HepG2 (cell line): ENCODE measurements around the gene MTUS2. TPM values are rescaled to one million over a fixed set of nuclear protein-coding genes. Genes with fewer than 3 reads are reported as not detected.

Experiments used
- ATAC-seq: fragments of 200-7000 bp; cut with Tn5 transposase; 3 replicates; pipeline ENCODE4 v1.9.1; 2020; ENCODE audit warnings: mild to moderate bottlenecking, moderate library complexity
- BruUV-seq: library from RNA; stranded (reverse); fragments of 400-500 nt; replicated peaks from 2 replicates; lab custom pipeline; 2021; lab: Mats Ljungman, UMichigan
- CTCF ChIA-PET: fragments of 300-600 bp; formaldehyde crosslinking; extraction: SDS; loops from one replicate; lab custom pipeline; 2021; ENCODE audit warnings: low total read pairs, inconsistent platforms, low intra/inter-chr PET ratio; lab: Yijun Ruan, JAX
- POLR2A ChIA-PET: fragments of 350-600 bp; sonication (Branson Sonifier 250); formaldehyde crosslinking; loops from one replicate; lab custom pipeline; 2020; ENCODE audit warnings: antibody characterized with exemption, inconsistent platforms; lab: Yijun Ruan, JAX
- DNase-seq: peaks from one replicate; pipeline ENCODE4 v3.0.0-alpha.2; 2015; ENCODE audit warnings: low spot score
- FAIRE-seq: peaks from 3 replicates; lab custom pipeline; 2011; peaks lifted over from hg19 to GRCh38; lab: Jason Lieb, UNC
- H2AFZ ChIP-seq: one replicate; pipeline ENCODE4 v1.6.1; 2011; ENCODE audit warnings: low read length, inconsistent platforms
- H3K27ac ChIP-seq: fragments of 300-600 bp; 3 replicates; pipeline ENCODE4 v1.8.0; 2011; ENCODE audit warnings: mixed run types, mild to moderate bottlenecking, mixed read lengths, low read length, inconsistent platforms; ENCODE audit not compliant: insufficient read depth; ENCODE audit errors: extremely low read length
- H3K27me3 ChIP-seq, 2 experiments: fragments of 200-600 bp in 1 of 2; 2 replicates in 1 of 2; 3 replicates in 1 of 2; pipeline versions ENCODE4 v1.6.0 to v1.8.0; 2011; ENCODE audit warnings: low read length in 2 of 2, mild to moderate bottlenecking in 2 of 2, moderate library complexity in 2 of 2, inconsistent platforms in 1 of 2; ENCODE audit not compliant: insufficient read depth in 2 of 2, control insufficient read depth in 1 of 2
- H3K36me3 ChIP-seq, 2 experiments: fragments of 200-600 bp in 1 of 2; replicated peaks in 1 of 2; 2 replicates in 1 of 2; 3 replicates in 1 of 2; pipeline versions ENCODE4 v1.5.1 to v1.8.0; 2011; ENCODE audit warnings: low read length in 2 of 2, inconsistent platforms in 1 of 2; ENCODE audit not compliant: insufficient read depth in 2 of 2, control insufficient read depth in 1 of 2
- H3K4me1 ChIP-seq: 2 replicates; pipeline ENCODE4 v1.5.1; 2012; ENCODE audit warnings: low read length, inconsistent platforms; ENCODE audit not compliant: insufficient read depth
- H3K4me2 ChIP-seq: 2 replicates; pipeline ENCODE4 v1.6.0; 2011; ENCODE audit warnings: low read depth, low read length, inconsistent platforms
- H3K4me3 ChIP-seq, 3 experiments: fragments of 200-600 bp in 1 of 3; sonication (generic), shearing (Covaris generic) in 1 of 3; replicated peaks in 1 of 3; 2 replicates each; pipeline ENCODE4 v1.5.1; 2011 to 2016; ENCODE audit warnings: low read length in 3 of 3, inconsistent platforms in 2 of 3, low read depth in 2 of 3, mild to moderate bottlenecking in 2 of 3, control low read depth in 1 of 3, mixed read lengths in 1 of 3; ENCODE audit not compliant: insufficient read depth in 1 of 3
- H3K79me2 ChIP-seq: one replicate; pipeline ENCODE4 v1.6.1; 2011; ENCODE audit warnings: low read length, inconsistent platforms; ENCODE audit not compliant: insufficient read depth
- H3K9ac ChIP-seq: 2 replicates; pipeline ENCODE4 v1.6.0; 2011; ENCODE audit warnings: mild to moderate bottlenecking, low read depth, low read length, inconsistent platforms; ENCODE audit not compliant: insufficient read depth
- H3K9me3 ChIP-seq: 2 replicates; pipeline ENCODE4 v1.5.1; 2012; ENCODE audit warnings: mild to moderate bottlenecking, low read length
- H4K20me1 ChIP-seq: 2 replicates; pipeline ENCODE4 v1.6.0; 2011; ENCODE audit warnings: inconsistent platforms, mild to moderate bottlenecking, low read length, moderate library complexity; ENCODE audit not compliant: insufficient read depth
- FOXK2 ChIP-seq: fragments of 450-650 bp; IDR thresholded peaks from 2 replicates; pipeline ENCODE4 v1.6.1; 2016
- NPAS2 ChIP-seq: sonication (generic); formaldehyde crosslinking; IDR thresholded peaks from 2 replicates; pipeline ENCODE4 v1.8.0; 2022; ENCODE audit warnings: mild to moderate bottlenecking, missing genetic modification reagents, borderline replicate concordance
- POLR2G ChIP-seq: fragments of 200-400 bp; formaldehyde crosslinking; IDR thresholded peaks from 2 replicates; pipeline ENCODE4 v1.6.1; 2018; ENCODE audit warnings: mild to moderate bottlenecking, low read depth, low read length, moderate library complexity
- RFXANK ChIP-seq: IDR thresholded peaks from 2 replicates; pipeline ENCODE4 v1.6.1; 2016
- ZBTB8A ChIP-seq: sonication (generic); formaldehyde crosslinking; IDR thresholded peaks from 2 replicates; pipeline ENCODE4 v1.4.0; 2020; ENCODE audit warnings: mild to moderate bottlenecking, low read depth, missing genetic modification reagents, borderline replicate concordance
- ZKSCAN1 ChIP-seq: fragments of 150-350 bp; IDR thresholded peaks from 2 replicates; pipeline ENCODE4 v1.6.1; 2014; ENCODE audit warnings: low read length
- WGBS: methylation state at CpG from one replicate; pipeline ENCODE4 v1.1.6; 2017; ENCODE audit warnings: low lambda C conversion rate; 5-methylcytosine and 5-hydroxymethylcytosine counted together
- in situ Hi-C: cut with HindIII; loops from 2 replicates; pipeline ENCODE4 v1.10.0; 2017; ENCODE audit warnings: low pct_unique_long_range_greater_than_20kb; ENCODE audit not compliant: extremely low pct_ligation_motif_present
- intact Hi-C: fragments of 100-400 bp; cut with micrococcal nuclease; formaldehyde crosslinking; loops from one replicate; pipeline ENCODE4 v1.10.0; 2022; ENCODE audit not compliant: unreplicated experiment
- polyA plus RNA-seq, 8 experiments: library from polyadenylated mRNA; depleted of rRNA in 3 of 8; stranded (reverse) in 7 of 8; unstranded in 1 of 8; fragments of >200 nt; fragmentation: Illumina TruSeq in 4 of 8; extraction: Trizol in 4 of 8; gene quantifications; 2 replicates each; pipeline versions ENCODE4 v1.2.1 to v1.2.3, GENCODE V29; 2011 to 2016; ENCODE audit warnings: low read depth in 4 of 8, missing spikeins in 1 of 8, mixed read lengths in 1 of 8; ENCODE audit not compliant: insufficient read depth in 1 of 8
- total RNA-seq, 5 experiments: library from RNA; depleted of rRNA; stranded (reverse); fragments of >200 nt; fragmentation: Illumina TruSeq; extraction: Trizol; gene quantifications; 2 replicates each; pipeline ENCODE4 v1.2.3, GENCODE V29; 2016; ENCODE audit warnings: low read depth in 1 of 5
- TF ChIP-seq, protein P1 (sequence below): sonication (generic); formaldehyde crosslinking; conservative IDR thresholded peaks from 2 replicates; pipeline ENCODE4 v1.4.0; 2020; ENCODE audit warnings: missing genetic modification reagents

Gene MTUS2
- total and polyA plus RNA-seq, 2 of the 13 experiments (the other 11 are each of a cell fraction or from before 2014, with no cell fraction given): not detected

DNA sequence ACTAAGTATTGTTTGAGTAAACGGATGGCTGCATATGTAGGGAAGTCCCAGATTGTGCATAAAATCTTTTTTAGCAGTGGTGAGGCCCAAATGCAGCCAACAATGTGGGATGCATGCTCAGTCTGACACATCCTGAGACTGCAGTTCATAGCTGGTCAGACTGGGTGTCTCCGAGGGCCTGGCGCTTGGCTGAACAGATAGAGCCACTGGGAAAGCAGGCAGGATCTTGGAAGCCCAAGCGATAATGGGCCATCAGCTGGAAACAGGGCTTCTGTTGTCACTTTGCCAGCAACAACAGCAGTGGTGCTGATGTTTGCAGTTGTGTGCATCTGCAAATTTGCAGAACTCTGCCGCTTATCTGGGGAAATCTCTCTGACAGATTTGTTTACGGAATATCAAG is 36.1 kb downstream of the MTUS2 start:
- no peak overlapping the region for H2AFZ ChIP-seq
- no peak for ATAC-seq
- no peak overlapping the region for H3K27ac ChIP-seq
- in situ Hi-C loops: no loop called here
- H3K4me1 ChIP-seq: no peaks in the 10 kb centered on the region
- H3K4me3 ChIP-seq: no peak overlapping the region
- intact Hi-C loops: no loop called here
- H3K27me3 ChIP-seq: no peaks in the 10 kb centered on the region
- FAIRE-seq: no peak
- no peak overlapping the region for H3K9ac ChIP-seq
- H3K9me3 ChIP-seq: no peaks in the 10 kb centered on the region
- CTCF ChIA-PET: no interaction called here
- H3K4me2 ChIP-seq: no peak overlapping the region
- H4K20me1 ChIP-seq: no peaks in the 10 kb centered on the region
- no peaks in the 10 kb centered on the region for H3K36me3 ChIP-seq
- no TSS peak for BruUV-seq
- H3K79me2 ChIP-seq: no peaks in the 10 kb centered on the region
- DNase-seq: no peak
- no peak for TF ChIP-seq NPAS2 (CRISPR knock-in tag)
- TF ChIP-seq ZKSCAN1: no peak
- TF ChIP-seq, protein P1, sequence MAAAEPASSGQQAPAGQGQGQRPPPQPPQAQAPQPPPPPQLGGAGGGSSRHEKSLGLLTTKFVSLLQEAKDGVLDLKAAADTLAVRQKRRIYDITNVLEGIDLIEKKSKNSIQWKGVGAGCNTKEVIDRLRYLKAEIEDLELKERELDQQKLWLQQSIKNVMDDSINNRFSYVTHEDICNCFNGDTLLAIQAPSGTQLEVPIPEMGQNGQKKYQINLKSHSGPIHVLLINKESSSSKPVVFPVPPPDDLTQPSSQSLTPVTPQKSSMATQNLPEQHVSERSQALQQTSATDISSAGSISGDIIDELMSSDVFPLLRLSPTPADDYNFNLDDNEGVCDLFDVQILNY (CRISPR knock-in tag): no peak
- TF ChIP-seq FOXK2: no peak
- TF ChIP-seq, all 625 proteins: peak for 0
- POLR2A ChIA-PET: no interaction called here
- WGBS: 25% methylated on average over 6 of the region's 6 CpGs

DNA sequence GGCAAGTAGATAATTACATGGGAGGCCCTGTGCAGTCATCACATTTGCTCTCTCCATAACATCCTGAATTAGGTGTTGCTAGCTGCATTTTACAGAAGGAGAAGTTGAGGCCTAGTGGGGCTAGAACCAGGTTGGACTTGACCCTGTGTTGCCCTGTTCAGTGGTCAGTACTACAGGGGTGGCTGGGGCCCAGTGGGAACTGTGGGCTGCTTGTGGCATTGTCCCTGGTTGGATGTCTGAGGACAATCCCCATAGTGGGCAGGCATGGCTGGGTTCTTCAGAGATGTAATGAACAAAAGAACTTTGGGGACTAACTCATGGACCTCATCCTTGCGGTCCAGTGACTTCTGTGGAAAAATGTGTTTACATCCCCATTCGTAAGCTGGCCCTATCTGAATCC is 38.9 kb downstream of the MTUS2 start:
- no peak overlapping the region for H3K27ac ChIP-seq
- no peaks in the 10 kb centered on the region for H3K4me1 ChIP-seq
- 0% methylated on average over 2 of the region's 2 CpGs for WGBS
- no peak overlapping the region for H2AFZ ChIP-seq
- intact Hi-C loops (no loop called here), in situ Hi-C loops (no loop called here)
- H4K20me1 ChIP-seq: no peaks in the 10 kb centered on the region
- no peak for DNase-seq
- no peak overlapping the region for H3K9ac ChIP-seq
- POLR2A ChIA-PET: no interaction called here
- FAIRE-seq: no peak
- no peak for TF ChIP-seq ZBTB8A
- no peak for TF ChIP-seq RFXANK (CRISPR knock-in tag)
- TF ChIP-seq POLR2G: no peak
- no peaks in the 10 kb centered on the region for H3K27me3 ChIP-seq
- CTCF ChIA-PET: no interaction called here
- no peaks in the 10 kb centered on the region for H3K36me3 ChIP-seq
- BruUV-seq: no TSS peak
- no peak overlapping the region for H3K4me2 ChIP-seq
- no peak overlapping the region for H3K4me3 ChIP-seq
- H3K79me2 ChIP-seq: no peaks in the 10 kb centered on the region
- H3K9me3 ChIP-seq: no peaks in the 10 kb centered on the region
- ATAC-seq: no peak
